Spleen (tissue), 7 donors: ENCODE data around the gene BDNF.

ENCODE experiments used
- POLR2A ChIP-seq, 3 donors: fragments of 450-650 bp; IDR thresholded peaks; one replicate each; pipeline ENCODE4 v1.5.1; 2017; ENCODE audit warnings: antibody characterized with exemption in 3 of 3, mild to moderate bottlenecking in 1 of 3
- POLR2AphosphoS5 ChIP-seq, 3 donors: sonication (generic); formaldehyde crosslinking; IDR thresholded peaks; one replicate each; pipeline ENCODE4 v1.5.1; 2017; ENCODE audit warnings: antibody characterized with exemption in 3 of 3
- TF ChIP-seq, protein P1 (sequence below), 11 experiments: fragments of 200-600 bp in 7 of 11; fragments of 450-650 bp in 4 of 11; sonication (generic) in 4 of 11; IDR thresholded peaks in 8 of 11; conservative IDR thresholded peaks in 3 of 11; 1 replicate in 7 of 11; 2 replicates in 4 of 11; pipeline versions ENCODE4 v1.4.0 to v1.8.0; 2016 to 2021; ENCODE audit warnings: antibody characterized with exemption in 11 of 11, inconsistent platforms in 4 of 11, mild to moderate bottlenecking in 1 of 11
- donor health status: DM: no; HTN: no; CAD: no; lungs with moderate emphysema.
- donor health status: DM: no; HTN: no; CAD: no.
- donor health status: DM: no; HTN: no; CAD: no.

DNA sequence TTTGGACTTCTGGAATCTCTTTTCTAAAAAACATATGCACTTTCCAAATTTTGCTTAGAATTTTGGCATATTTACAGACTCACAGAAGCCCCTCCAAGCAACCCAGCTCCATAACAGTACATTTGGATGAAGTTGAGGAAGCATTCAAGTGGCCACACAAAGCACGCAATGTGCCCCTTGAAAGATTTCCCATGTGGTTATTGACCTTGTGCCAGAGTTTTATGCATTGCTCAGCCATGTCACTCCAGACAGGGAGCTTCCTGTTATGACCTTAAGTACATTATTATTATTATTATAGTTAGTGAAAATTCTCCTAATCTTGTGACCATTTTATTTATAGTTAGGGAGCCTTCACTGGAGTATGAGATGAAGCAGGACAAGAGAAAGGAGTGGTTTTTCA is 35.0 kb upstream of the BDNF start:
- TF ChIP-seq, protein P1, sequence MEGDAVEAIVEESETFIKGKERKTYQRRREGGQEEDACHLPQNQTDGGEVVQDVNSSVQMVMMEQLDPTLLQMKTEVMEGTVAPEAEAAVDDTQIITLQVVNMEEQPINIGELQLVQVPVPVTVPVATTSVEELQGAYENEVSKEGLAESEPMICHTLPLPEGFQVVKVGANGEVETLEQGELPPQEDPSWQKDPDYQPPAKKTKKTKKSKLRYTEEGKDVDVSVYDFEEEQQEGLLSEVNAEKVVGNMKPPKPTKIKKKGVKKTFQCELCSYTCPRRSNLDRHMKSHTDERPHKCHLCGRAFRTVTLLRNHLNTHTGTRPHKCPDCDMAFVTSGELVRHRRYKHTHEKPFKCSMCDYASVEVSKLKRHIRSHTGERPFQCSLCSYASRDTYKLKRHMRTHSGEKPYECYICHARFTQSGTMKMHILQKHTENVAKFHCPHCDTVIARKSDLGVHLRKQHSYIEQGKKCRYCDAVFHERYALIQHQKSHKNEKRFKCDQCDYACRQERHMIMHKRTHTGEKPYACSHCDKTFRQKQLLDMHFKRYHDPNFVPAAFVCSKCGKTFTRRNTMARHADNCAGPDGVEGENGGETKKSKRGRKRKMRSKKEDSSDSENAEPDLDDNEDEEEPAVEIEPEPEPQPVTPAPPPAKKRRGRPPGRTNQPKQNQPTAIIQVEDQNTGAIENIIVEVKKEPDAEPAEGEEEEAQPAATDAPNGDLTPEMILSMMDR (IDR thresholded peaks at IDR 0.05 in 8 of 11, conservative IDR thresholded peaks at IDR 0.05 in 3 of 11): no peak
- TF ChIP-seq POLR2A (IDR thresholded peaks at IDR 0.05) (no peak), POLR2AphosphoS5 (IDR thresholded peaks at IDR 0.05) (no peak)
